Measurements from ENCODE around the gene CCDC183.
A peak's percentile ranks its signal among the peaks of the same experiment; 100 is the strongest.

Gene CCDC183

GRCh38 chr9:136849038-136849959, 53.2 kb downstream of the CCDC183 start, which contains the start of gene PHPT1:
Gene PHPT1 (plus strand): TSS chr9:136849409. CDS start chr9:136849431, 22 bp downstream.
- peak; percentile 86 to 93 for DNase-seq (ENCODE audit: low read depth in 2 of 2, low spot score in 1 of 2)

GRCh38 chr9:136849960-136850865, 54.1 kb downstream of the CCDC183 start:
- DNase-seq (ENCODE audit: low read depth in 2 of 2, low spot score in 1 of 2), result no peak

- DNase-seq (ENCODE audit: low read depth in 2 of 2, low spot score in 1 of 2), result no peak
Measured at GRCh38 chr9:136850866-136851775, 55.0 kb downstream of the CCDC183 start.

- no peak for DNase-seq (ENCODE audit: low read depth in 2 of 2, low spot score in 1 of 2)
Measured at GRCh38 chr9:136851941-136852663, 56.0 kb downstream of the CCDC183 start, which contains the start of gene MAMDC4. Gene MAMDC4 (plus strand): TSS chr9:136852346. CDS start chr9:136852417, 71 bp downstream.

GRCh38 chr9:136852664-136853595, 56.8 kb downstream of the CCDC183 start:
- no peak for DNase-seq (ENCODE audit: low read depth in 2 of 2, low spot score in 1 of 2)

- DNase-seq (ENCODE audit: low read depth in 2 of 2, low spot score in 1 of 2), result no peak
Measured at GRCh38 chr9:136853596-136854112, 57.5 kb downstream of the CCDC183 start.

GRCh38 chr9:136854113-136854841, 58.1 kb downstream of the CCDC183 start:
- DNase-seq (ENCODE audit: low read depth in 2 of 2, low spot score in 1 of 2), result no peak

- DNase-seq (ENCODE audit: low read depth in 2 of 2, low spot score in 1 of 2), result no peak
Measured at GRCh38 chr9:136854842-136855460, 58.8 kb downstream of the CCDC183 start.

GRCh38 chr9:136855461-136856078, 59.4 kb downstream of the CCDC183 start:
- no peak for DNase-seq (ENCODE audit: low read depth in 2 of 2, low spot score in 1 of 2)

- DNase-seq (ENCODE audit: low read depth in 2 of 2, low spot score in 1 of 2), result no peak
Measured at GRCh38 chr9:136856079-136856476, 59.9 kb downstream of the CCDC183 start.

GRCh38 chr9:136856541-136857141, 60.5 kb downstream of the CCDC183 start:
- no peak for DNase-seq (ENCODE audit: low read depth in 2 of 2, low spot score in 1 of 2)

- DNase-seq (ENCODE audit: low read depth in 2 of 2, low spot score in 1 of 2), result no peak
Measured at GRCh38 chr9:136857166-136857565, 61.0 kb downstream of the CCDC183 start.

Measured in stimulated activated CD8-positive, alpha-beta memory T cell treated with anti-CD3 and anti-CD28 coated beads, Interleukin-4, amount 100 ng/mL, for 4 hours (primary cell).